IMR-90 (cell line): ENCODE data around the gene ARFGEF3. TPM values are rescaled to one million over a fixed set of nuclear protein-coding genes. Genes with fewer than 3 reads are reported as not detected.

Experiments
- ATAC-seq: fragments of 200-7000 bp; cut with Tn5 transposase; 2 replicates; pipeline ENCODE4 v1.9.1; 2020; ENCODE audit warnings: low read depth, mild to moderate bottlenecking, moderate library complexity
- BruUV-seq: library from RNA; stranded (reverse); fragments of 400-500 nt; replicated peaks from 2 replicates; lab custom pipeline; 2021; lab: Mats Ljungman, UMichigan
- CTCF ChIA-PET: fragments of 300-600 bp; formaldehyde crosslinking; extraction: SDS; loops from one replicate; lab custom pipeline; 2021; ENCODE audit warnings: antibody characterized with exemption; lab: Yijun Ruan, JAX
- POLR2A ChIA-PET: fragments of 300-600 bp; sonication (Branson Sonifier 250); formaldehyde crosslinking; loops from one replicate; lab custom pipeline; 2022; ENCODE audit warnings: antibody characterized with exemption; ENCODE audit not compliant: unreplicated experiment; lab: Charles Lee
- DNase-seq: peaks from one replicate; pipeline ENCODE4 v3.0.0; 2013
- H2AFZ ChIP-seq: replicated peaks from 2 replicates; pipeline ENCODE3; 2013; ENCODE audit warnings: low read length, mild to moderate bottlenecking; ENCODE audit not compliant: poor library complexity
- H2AK5ac ChIP-seq: 2 replicates; pipeline ENCODE4 v1.6.1; 2013; ENCODE audit warnings: low read depth, low read length, inconsistent platforms
- H2AK9ac ChIP-seq: replicated peaks from 2 replicates; pipeline ENCODE3; 2013; ENCODE audit warnings: mild to moderate bottlenecking, low read depth, low read length, moderate library complexity; ENCODE audit not compliant: poor library complexity
- H2BK120ac ChIP-seq: 2 replicates; pipeline ENCODE4 v1.6.1; 2013; ENCODE audit warnings: low read depth, low read length, inconsistent platforms
- H2BK15ac ChIP-seq: 3 replicates; pipeline ENCODE4 v1.6.1; 2013; ENCODE audit warnings: low read depth, low read length, inconsistent platforms
- H2BK20ac ChIP-seq: 2 replicates; pipeline ENCODE4 v1.6.1; 2013; ENCODE audit warnings: low read depth, mild to moderate bottlenecking, inconsistent platforms, low read length, moderate library complexity
- H2BK5ac ChIP-seq: 2 replicates; pipeline ENCODE4 v1.6.1; 2013; ENCODE audit warnings: mild to moderate bottlenecking, low read depth, low read length, inconsistent platforms; ENCODE audit not compliant: poor library complexity, severe bottlenecking
- H3K14ac ChIP-seq: replicated peaks from 2 replicates; pipeline ENCODE4 v1.6.1; 2013; ENCODE audit warnings: low read depth, low read length, inconsistent platforms
- H3K18ac ChIP-seq: 2 replicates; pipeline ENCODE4 v1.6.1; 2013; ENCODE audit warnings: low read depth, low read length, control low read depth
- H3K23ac ChIP-seq: 2 replicates; pipeline ENCODE4 v1.6.1; 2013; ENCODE audit warnings: low read depth, low read length, inconsistent platforms
- H3K27ac ChIP-seq: 2 replicates; pipeline ENCODE4 v1.5.1; 2013; ENCODE audit warnings: mild to moderate bottlenecking, control low read depth, low read length; ENCODE audit not compliant: insufficient read depth
- H3K27me3 ChIP-seq: 2 replicates; pipeline ENCODE4 v1.6.1; 2013; ENCODE audit warnings: low read length; ENCODE audit not compliant: control insufficient read depth, insufficient read depth
- H3K36me3 ChIP-seq: 2 replicates; pipeline ENCODE4 v1.6.1; 2013; ENCODE audit warnings: low read length, mixed read lengths; ENCODE audit not compliant: control insufficient read depth, insufficient read depth
- H3K4ac ChIP-seq: 2 replicates; pipeline ENCODE4 v1.6.1; 2013; ENCODE audit warnings: low read depth, low read length, inconsistent platforms
- H3K4me1 ChIP-seq: 2 replicates; pipeline ENCODE4 v1.6.1; 2013; ENCODE audit warnings: low read length, mixed read lengths; ENCODE audit not compliant: control insufficient read depth, insufficient read depth
- H3K4me2 ChIP-seq: 2 replicates; pipeline ENCODE4 v1.6.1; 2013; ENCODE audit warnings: low read depth, mild to moderate bottlenecking, control low read depth, low read length, moderate library complexity
- H3K4me3 ChIP-seq: 2 replicates; pipeline ENCODE4 v1.5.1; 2013; ENCODE audit warnings: low read depth, mild to moderate bottlenecking, control low read depth, low read length, moderate library complexity; ENCODE audit not compliant: insufficient read depth
- H3K56ac ChIP-seq: 2 replicates; pipeline ENCODE4 v1.6.1; 2013; ENCODE audit warnings: low read length, inconsistent platforms; ENCODE audit not compliant: insufficient read depth; ENCODE audit errors: extremely low read depth
- H3K79me1 ChIP-seq, 2 experiments: 2 replicates each; pipeline ENCODE4 v1.6.1; 2013; ENCODE audit warnings: low read length in 2 of 2, inconsistent platforms in 1 of 2, low read depth in 1 of 2
- H3K9ac ChIP-seq: 2 replicates; pipeline ENCODE4 v1.6.1; 2013; ENCODE audit warnings: low read depth, low read length, control low read depth
- H3K9me1 ChIP-seq: 2 replicates; pipeline ENCODE4 v1.6.1; 2013; ENCODE audit warnings: low read length, inconsistent platforms; ENCODE audit not compliant: insufficient read depth
- H3K9me3 ChIP-seq: 2 replicates; pipeline ENCODE4 v1.6.1; 2013; ENCODE audit warnings: low read length; ENCODE audit not compliant: control insufficient read depth, insufficient read depth
- H4K20me1 ChIP-seq: 2 replicates; pipeline ENCODE4 v1.6.1; 2013; ENCODE audit warnings: low read length, inconsistent platforms; ENCODE audit not compliant: insufficient read depth
- H4K5ac ChIP-seq: 2 replicates; pipeline ENCODE4 v1.6.1; 2013; ENCODE audit warnings: mild to moderate bottlenecking, low read depth, low read length, control low read depth
- H4K8ac ChIP-seq, 2 experiments: 2 replicates each; pipeline ENCODE4 v1.6.1; 2013; ENCODE audit warnings: low read depth in 2 of 2, low read length in 2 of 2, control low read depth in 1 of 2, inconsistent platforms in 1 of 2
- H4K91ac ChIP-seq: 2 replicates; pipeline ENCODE4 v1.6.1; 2013; ENCODE audit warnings: low read depth, low read length, inconsistent platforms; ENCODE audit not compliant: insufficient read depth
- CHD1 ChIP-seq: IDR thresholded peaks from 2 replicates; pipeline ENCODE4 v1.6.1; 2012; ENCODE audit warnings: low read depth, low read length, improper control_type of control experiment
- SMC3 ChIP-seq: fragments of 150-350 bp; IDR thresholded peaks from 2 replicates; pipeline ENCODE4 v1.6.1; 2016; ENCODE audit warnings: low read depth, mild to moderate bottlenecking, antibody characterized with exemption, low read length, moderate library complexity
- WGBS, 2 experiments: methylation state at CpG; one replicate each; pipeline versions ENCODE4 v1.1.5 to v1.1.7; 2013; ENCODE audit warnings: missing lambda C conversion rate in 2 of 2; ENCODE audit not compliant: insufficient read length in 1 of 2; ENCODE audit errors: extremely low coverage in 2 of 2; 5-methylcytosine and 5-hydroxymethylcytosine counted together
- dilution Hi-C: fragments of 300-500 bp; cut with HindIII; formaldehyde crosslinking; loops from one replicate; pipeline ENCODE4 v1.14.3; 2018; ENCODE audit warnings: low sequenced_read_pairs; ENCODE audit not compliant: unreplicated experiment
- in situ Hi-C: fragments of 300-500 bp; cut with MboI; formaldehyde crosslinking; loops from 3 replicates; pipeline ENCODE4 v1.14.3; 2019; ENCODE audit warnings: low sequenced_read_pairs, inconsistent platforms, mixed read lengths
- intact Hi-C: fragments of 100-400 bp; cut with micrococcal nuclease; formaldehyde crosslinking; loops from 2 replicates; pipeline ENCODE4 v1.10.0; 2022
- polyA plus RNA-seq, 3 experiments: library from polyadenylated mRNA; depleted of rRNA; stranded (reverse); fragments of >200 nt; gene quantifications; 2 replicates each; pipeline ENCODE4 v1.2.3, GENCODE V29; 2012; ENCODE audit warnings: low replicate concordance in 1 of 3
- total RNA-seq: library from RNA; depleted of rRNA; stranded (reverse); fragments of >200 nt; gene quantifications from 2 replicates; pipeline ENCODE4 v1.2.3, GENCODE V29; 2012
- TF ChIP-seq, protein P1 (sequence below): conservative IDR thresholded peaks from 2 replicates; pipeline ENCODE4 v1.5.1; 2012; ENCODE audit warnings: mild to moderate bottlenecking, low read depth, low read length, improper control_type of control experiment

The ARFGEF3 gene
- total and polyA plus RNA-seq, 2 of the 4 experiments (the other 2 are of a cell fraction): under 0.01 to 0.02 TPM

DNA sequence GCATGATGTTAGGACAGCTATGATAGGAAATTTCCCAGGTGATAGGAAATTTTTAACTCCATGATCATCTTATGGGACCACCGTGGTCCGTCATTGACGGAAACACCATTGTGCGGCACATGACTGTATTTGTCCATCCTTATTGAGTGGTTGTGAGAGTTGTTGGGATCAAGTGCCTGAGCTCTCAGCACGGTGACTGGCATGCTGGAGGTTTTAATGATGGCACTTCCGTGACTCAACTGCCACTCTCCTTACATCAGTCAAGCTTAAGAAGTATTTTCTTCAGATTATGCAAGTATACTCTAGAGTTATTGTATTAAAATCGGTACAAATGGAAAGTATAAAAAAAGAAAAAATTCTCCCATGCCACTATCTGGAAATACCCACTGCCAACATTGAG is 35.8 kb downstream of the ARFGEF3 start:
- H3K27me3 ChIP-seq: peaks cover 2% of the 10 kb centered on the region
- BruUV-seq: no TSS peak
- no peak overlapping the region for H3K56ac ChIP-seq
- H3K79me1 ChIP-seq: no peaks in the 10 kb centered on the region
- WGBS, 2 experiments: no CpG with 5 or more reads among the region's 7 CpGs
- H3K4me3 ChIP-seq: no peak overlapping the region
- no peak overlapping the region for H3K27ac ChIP-seq
- DNase-seq (no peak), ATAC-seq (no peak)
- no peak overlapping the region for H2BK20ac ChIP-seq
- H3K23ac ChIP-seq: no peak overlapping the region
- no peak overlapping the region for H2AFZ ChIP-seq
- in situ Hi-C loops: no loop called here
- H3K9me1 ChIP-seq: no peaks in the 10 kb centered on the region
- no peak overlapping the region for H2BK5ac ChIP-seq
- H2BK15ac ChIP-seq: no peak overlapping the region
- H2AK9ac ChIP-seq: no peak overlapping the region
- no peak overlapping the region for H4K5ac ChIP-seq
- TF ChIP-seq SMC3 (no peak), CHD1 (no peak)
- TF ChIP-seq, protein P1, sequence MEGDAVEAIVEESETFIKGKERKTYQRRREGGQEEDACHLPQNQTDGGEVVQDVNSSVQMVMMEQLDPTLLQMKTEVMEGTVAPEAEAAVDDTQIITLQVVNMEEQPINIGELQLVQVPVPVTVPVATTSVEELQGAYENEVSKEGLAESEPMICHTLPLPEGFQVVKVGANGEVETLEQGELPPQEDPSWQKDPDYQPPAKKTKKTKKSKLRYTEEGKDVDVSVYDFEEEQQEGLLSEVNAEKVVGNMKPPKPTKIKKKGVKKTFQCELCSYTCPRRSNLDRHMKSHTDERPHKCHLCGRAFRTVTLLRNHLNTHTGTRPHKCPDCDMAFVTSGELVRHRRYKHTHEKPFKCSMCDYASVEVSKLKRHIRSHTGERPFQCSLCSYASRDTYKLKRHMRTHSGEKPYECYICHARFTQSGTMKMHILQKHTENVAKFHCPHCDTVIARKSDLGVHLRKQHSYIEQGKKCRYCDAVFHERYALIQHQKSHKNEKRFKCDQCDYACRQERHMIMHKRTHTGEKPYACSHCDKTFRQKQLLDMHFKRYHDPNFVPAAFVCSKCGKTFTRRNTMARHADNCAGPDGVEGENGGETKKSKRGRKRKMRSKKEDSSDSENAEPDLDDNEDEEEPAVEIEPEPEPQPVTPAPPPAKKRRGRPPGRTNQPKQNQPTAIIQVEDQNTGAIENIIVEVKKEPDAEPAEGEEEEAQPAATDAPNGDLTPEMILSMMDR: no peak
- H3K4me2 ChIP-seq: no peak overlapping the region
- no peak overlapping the region for H2BK120ac ChIP-seq
- no peak overlapping the region for H3K14ac ChIP-seq
- H3K18ac ChIP-seq: no peak overlapping the region
- H2AK5ac ChIP-seq: no peak overlapping the region
- CTCF ChIA-PET: no interaction called here
- no peak overlapping the region for H3K4ac ChIP-seq
- H4K8ac ChIP-seq: no peak overlapping the region
- POLR2A ChIA-PET: interaction anchor here (0.6 kb wide), 1 partner anchor 10 kb away, joined by 3 read pairs; no protein-coding TSS in a partner anchor
- no peaks in the 10 kb centered on the region for H4K20me1 ChIP-seq
- dilution Hi-C loops: no loop called here
- no peaks in the 10 kb centered on the region for H3K4me1 ChIP-seq
- H3K9me3 ChIP-seq: no peaks in the 10 kb centered on the region
- no peak overlapping the region for H4K91ac ChIP-seq
- no peaks in the 10 kb centered on the region for H3K36me3 ChIP-seq
- H3K9ac ChIP-seq: no peak overlapping the region
- intact Hi-C loops: no loop called here
